OCI-LY1 (cell line): Measurements from ENCODE around the gene LPCAT2.

Source experiments
- CTCF ChIP-seq: fragments of 200-600 bp; sonication (generic), shearing (Covaris generic); IDR thresholded peaks from 2 replicates; pipeline ENCODE4 v1.5.1; 2017; ENCODE audit warnings: mild to moderate bottlenecking, antibody characterized with exemption, low read length, moderate library complexity, mixed read lengths
- EZH2 ChIP-seq: fragments of 200-600 bp; sonication (generic), shearing (Covaris generic); IDR thresholded peaks from 2 replicates; pipeline ENCODE4 v1.8.0; 2017; ENCODE audit warnings: borderline replicate concordance, mixed run types, mild to moderate bottlenecking, antibody characterized with exemption, low read length, moderate library complexity, mixed read lengths

- TF ChIP-seq CTCF, result no peak
- no peak for TF ChIP-seq EZH2
Measured at GRCh38 chr16:55512941-55513340, 4.1 kb downstream of the LPCAT2 start.
